K562 (cell line): Measurements from ENCODE around the gene MPG. TPM values are rescaled to one million over a fixed set of nuclear protein-coding genes. Genes with fewer than 3 reads are reported as not detected.

ENCODE experiments used
- BRD9 ChIP-seq: fragments of 450-650 bp; IDR thresholded peaks from 2 replicates; pipeline ENCODE4 v1.6.1; 2018; ENCODE audit warnings: low read depth; ENCODE audit not compliant: partially characterized antibody
- CBFA2T2 ChIP-seq: fragments of 450-650 bp; conservative IDR thresholded peaks from 2 replicates; pipeline ENCODE4 v1.6.1; 2017; ENCODE audit warnings: mild to moderate bottlenecking
- CREB3 ChIP-seq: fragments of 450-650 bp; conservative IDR thresholded peaks from 2 replicates; pipeline ENCODE4 v1.6.1; 2016; ENCODE audit warnings: missing genetic modification characterization, low read depth, mild to moderate bottlenecking, missing compliant biosample characterization, moderate library complexity
- FOXJ3 ChIP-seq: sonication (generic); formaldehyde crosslinking; IDR thresholded peaks from 2 replicates; pipeline ENCODE4 v1.4.0; 2020; ENCODE audit warnings: mild to moderate bottlenecking, missing genetic modification reagents
- GTF2F1 ChIP-seq: IDR thresholded peaks from 2 replicates; pipeline ENCODE4 v1.6.1; 2011; ENCODE audit warnings: low read depth, low read length, improper control_type of control experiment
- HCFC1 ChIP-seq: IDR thresholded peaks from 2 replicates; pipeline ENCODE4 v1.6.1; 2012; ENCODE audit warnings: low read depth, low read length, improper control_type of control experiment
- HDAC1 ChIP-seq, 2 experiments: fragments of 450-650 bp; IDR thresholded peaks; 2 replicates each; pipeline ENCODE4 v1.6.1; 2016 to 2017; ENCODE audit warnings: inconsistent platforms in 1 of 2, mild to moderate bottlenecking in 1 of 2, moderate library complexity in 1 of 2
- MEF2D ChIP-seq: conservative IDR thresholded peaks from 2 replicates; pipeline ENCODE4 v1.6.1; 2016; ENCODE audit warnings: low read depth, missing genetic modification characterization, missing compliant biosample characterization
- NFE2 ChIP-seq: IDR thresholded peaks from 2 replicates; pipeline ENCODE4 v1.6.1; 2014; ENCODE audit warnings: antibody characterized with exemption, low read depth
- NFIX ChIP-seq: fragments of 250-450 bp; sonication (Bioruptor Pico); IDR thresholded peaks from 2 replicates; pipeline ENCODE4 v1.4.0; 2020; ENCODE audit warnings: low read depth, mild to moderate bottlenecking, moderate library complexity
- RFX5 ChIP-seq: IDR thresholded peaks from 2 replicates; pipeline ENCODE4 v1.6.1; 2011; ENCODE audit warnings: low read depth, mild to moderate bottlenecking, improper control_type of control experiment, low read length
- RUNX1 ChIP-seq: sonication (generic); IDR thresholded peaks from 2 replicates; pipeline ENCODE4 v1.6.1; 2016; ENCODE audit warnings: antibody characterized with exemption, low read depth
- SNIP1 ChIP-seq: fragments of 450-650 bp; IDR thresholded peaks from 2 replicates; pipeline ENCODE4 v1.7.1; 2017; ENCODE audit warnings: low read depth, mild to moderate bottlenecking
- SNRNP70 ChIP-seq: fragments of 200-400 bp; formaldehyde crosslinking; optimal IDR thresholded peaks from 2 replicates; pipeline ENCODE3; 2017; ENCODE audit warnings: low read depth, low read length
- U2AF2 ChIP-seq: fragments of 200-400 bp; formaldehyde crosslinking; optimal IDR thresholded peaks from 2 replicates; pipeline ENCODE3; 2017; ENCODE audit warnings: low read depth, mild to moderate bottlenecking, low read length
- UBTF ChIP-seq, 2 experiments: IDR thresholded peaks; 2 replicates each; pipeline ENCODE4 v1.6.1; 2012; ENCODE audit warnings: improper control_type of control experiment in 2 of 2, low read depth in 2 of 2, low read length in 2 of 2, borderline replicate concordance in 1 of 2
- ZBTB17 ChIP-seq: fragments of 450-650 bp; formaldehyde crosslinking; IDR thresholded peaks from 2 replicates; pipeline ENCODE4 v1.4.0; 2020; ENCODE audit warnings: mild to moderate bottlenecking
- ZC3H4 ChIP-seq: sonication (generic); formaldehyde crosslinking; IDR thresholded peaks from 2 replicates; pipeline ENCODE4 v1.9.0; 2021; ENCODE audit warnings: missing genetic modification reagents, borderline replicate concordance
- ZNF165 ChIP-seq: fragments of 250-450 bp; sonication (Bioruptor Pico); IDR thresholded peaks from 2 replicates; pipeline ENCODE4 v1.4.0; 2020; ENCODE audit warnings: borderline replicate concordance
- ZNF197 ChIP-seq: fragments of 200-800 bp; sonication (Bioruptor generic); IDR thresholded peaks from 2 replicates; pipeline ENCODE4 v1.6.1; 2016; ENCODE audit warnings: low read depth, missing genetic modification characterization, missing compliant biosample characterization
- ZNF431 ChIP-seq: sonication (generic); formaldehyde crosslinking; IDR thresholded peaks from 2 replicates; pipeline ENCODE4 v1.8.0; 2022; ENCODE audit warnings: mild to moderate bottlenecking, missing genetic modification reagents
- ZNF507 ChIP-seq: conservative IDR thresholded peaks from 2 replicates; pipeline ENCODE4 v1.6.1; 2017; ENCODE audit warnings: missing genetic modification characterization, missing compliant biosample characterization
- ZNF57 ChIP-seq: fragments of 450-650 bp; formaldehyde crosslinking; IDR thresholded peaks from 2 replicates; pipeline ENCODE4 v1.4.0; 2020; ENCODE audit warnings: mild to moderate bottlenecking, moderate library complexity
- ZNF584 ChIP-seq: fragments of 200-800 bp; sonication (Bioruptor generic); IDR thresholded peaks from 2 replicates; pipeline ENCODE4 v1.6.1; 2016; ENCODE audit warnings: low read depth, mild to moderate bottlenecking, missing genetic modification characterization, missing compliant biosample characterization
- ZNF589 ChIP-seq: fragments of 200-800 bp; sonication (Bioruptor generic); IDR thresholded peaks from 2 replicates; pipeline ENCODE4 v1.6.1; 2016; ENCODE audit warnings: low read depth, missing genetic modification characterization, missing compliant biosample characterization
- polyA plus RNA-seq, 8 experiments: library from polyadenylated mRNA; depleted of rRNA in 4 of 8; stranded (reverse) in 5 of 8; unstranded in 3 of 8; fragments of >200 nt; fragmentation: Nextera tagmentation in 2 of 8; fragmentation: Illumina TruSeq in 1 of 8; extraction: Ambion mirVana in 2 of 8; extraction: Trizol in 1 of 8; gene quantifications; 2 replicates each; pipeline versions ENCODE4 v1.2.1 to v1.2.3, GENCODE V29; 2011 to 2014; ENCODE audit warnings: inconsistent platforms in 1 of 8, missing spikeins in 1 of 8
- total RNA-seq, 7 experiments: library from RNA; depleted of rRNA in 6 of 7; stranded (reverse); fragments of >200 nt in 6 of 7; fragmentation: Illumina TruSeq in 2 of 7; extraction: Trizol in 2 of 7; gene quantifications; 2 replicates each; pipeline versions ENCODE4 v1.2.1 to v1.2.3, GENCODE V29; 2011 to 2021; ENCODE audit warnings: low replicate concordance in 1 of 7
- TF ChIP-seq, protein P1 (sequence below): IDR thresholded peaks from 2 replicates; pipeline ENCODE4 v1.6.1; 2014; ENCODE audit warnings: antibody characterized with exemption
- TF ChIP-seq, protein P2 (sequence below): sonication (generic); formaldehyde crosslinking; IDR thresholded peaks from 2 replicates; pipeline ENCODE4 v1.8.0; 2022; ENCODE audit warnings: mild to moderate bottlenecking, missing genetic modification reagents

MPG gene
- total and polyA plus RNA-seq, 9 of the 15 experiments (the other 6 are each of a cell fraction or from before 2014, with no cell fraction given), result 0.42 to 226 (median 36.2) TPM

DNA sequence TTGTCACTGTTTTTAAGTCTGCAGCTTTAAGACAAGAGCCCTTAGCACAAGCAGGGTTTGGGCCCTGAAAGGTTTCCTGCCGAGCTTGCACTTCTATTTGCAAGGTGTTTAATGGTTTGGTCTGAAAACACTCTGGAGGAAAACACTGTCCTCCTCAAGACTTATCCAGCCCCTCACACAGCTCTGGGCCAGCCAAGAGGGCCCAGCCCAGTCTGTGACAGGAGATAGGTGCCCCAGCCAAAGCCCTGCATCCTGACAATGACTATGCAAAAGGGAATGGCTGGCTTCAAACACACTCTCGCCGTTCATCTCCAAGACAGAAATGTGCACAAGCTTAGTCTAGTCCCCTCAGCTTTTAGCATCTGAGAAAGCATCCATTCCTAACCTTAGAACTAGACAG lies 26.9 kb downstream of the MPG start (continued):
- TF ChIP-seq, protein P1, sequence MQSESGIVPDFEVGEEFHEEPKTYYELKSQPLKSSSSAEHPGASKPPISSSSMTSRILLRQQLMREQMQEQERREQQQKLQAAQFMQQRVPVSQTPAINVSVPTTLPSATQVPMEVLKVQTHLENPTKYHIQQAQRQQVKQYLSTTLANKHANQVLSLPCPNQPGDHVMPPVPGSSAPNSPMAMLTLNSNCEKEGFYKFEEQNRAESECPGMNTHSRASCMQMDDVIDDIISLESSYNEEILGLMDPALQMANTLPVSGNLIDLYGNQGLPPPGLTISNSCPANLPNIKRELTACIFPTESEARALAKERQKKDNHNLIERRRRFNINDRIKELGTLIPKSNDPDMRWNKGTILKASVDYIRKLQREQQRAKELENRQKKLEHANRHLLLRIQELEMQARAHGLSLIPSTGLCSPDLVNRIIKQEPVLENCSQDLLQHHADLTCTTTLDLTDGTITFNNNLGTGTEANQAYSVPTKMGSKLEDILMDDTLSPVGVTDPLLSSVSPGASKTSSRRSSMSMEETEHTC, result no peak
- TF ChIP-seq ZNF431 (CRISPR knock-in tag) (no peak), ZNF584 (CRISPR knock-in tag) (no peak), ZNF589 (CRISPR knock-in tag) (no peak), U2AF2 (no peak), ZNF57 (no peak), BRD9 (no peak), NFE2 (peak; percentile 93), SNRNP70 (no peak), HCFC1 (no peak), ZNF197 (CRISPR knock-in tag) (no peak), ZNF507 (tag) (no peak), UBTF (IDR thresholded peaks at IDR 0.05; ENCODE audit: borderline replicate concordance in 1 of 2, low read depth in 2 of 2, low read length in 2 of 2) (no peak), RUNX1 (no peak), RFX5 (no peak), ZC3H4 (CRISPR knock-in tag) (no peak), CBFA2T2 (peak; percentile 84), MEF2D (tag) (no peak), ZNF165 (CRISPR knock-in tag) (no peak), NFIX (CRISPR knock-in tag) (no peak), SNIP1 (no peak), FOXJ3 (no peak), CREB3 (tag) (no peak), ZBTB17 (no peak), HDAC1 (IDR thresholded peaks at IDR 0.05) (peak in 1 of 2 experiments; percentile 35; a peak in 1 of 4 replicates), GTF2F1 (no peak)
- TF ChIP-seq, protein P2, sequence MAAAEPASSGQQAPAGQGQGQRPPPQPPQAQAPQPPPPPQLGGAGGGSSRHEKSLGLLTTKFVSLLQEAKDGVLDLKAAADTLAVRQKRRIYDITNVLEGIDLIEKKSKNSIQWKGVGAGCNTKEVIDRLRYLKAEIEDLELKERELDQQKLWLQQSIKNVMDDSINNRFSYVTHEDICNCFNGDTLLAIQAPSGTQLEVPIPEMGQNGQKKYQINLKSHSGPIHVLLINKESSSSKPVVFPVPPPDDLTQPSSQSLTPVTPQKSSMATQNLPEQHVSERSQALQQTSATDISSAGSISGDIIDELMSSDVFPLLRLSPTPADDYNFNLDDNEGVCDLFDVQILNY (CRISPR knock-in tag), result no peak
